K562 (cell line): ENCODE data around the gene USP24. TPM values are rescaled to one million over a fixed set of nuclear protein-coding genes. Genes with fewer than 3 reads are reported as not detected.

Experiments used
- CBFB ChIP-seq: sonication (generic); formaldehyde crosslinking; IDR thresholded peaks from 2 replicates; pipeline ENCODE4 v1.4.0; 2020; ENCODE audit warnings: mild to moderate bottlenecking, missing genetic modification reagents
- CSDE1 ChIP-seq, 2 experiments: fragments of 450-650 bp; IDR thresholded peaks; 2 replicates each; pipeline ENCODE4 v1.6.1; 2016; ENCODE audit warnings: mild to moderate bottlenecking in 1 of 2
- EHMT2 ChIP-seq: fragments of 450-650 bp; IDR thresholded peaks from 2 replicates; pipeline ENCODE4 v1.6.1; 2018; ENCODE audit warnings: antibody characterized with exemption
- ELF1 ChIP-seq: fragments of 200-800 bp; sonication (Bioruptor generic); IDR thresholded peaks from 2 replicates; pipeline ENCODE4 v1.6.1; 2016; ENCODE audit warnings: missing genetic modification characterization, missing compliant biosample characterization
- ERF ChIP-seq: fragments of 450-650 bp; formaldehyde crosslinking; IDR thresholded peaks from 2 replicates; pipeline ENCODE4 v1.4.0; 2020; ENCODE audit warnings: mild to moderate bottlenecking, mixed read lengths
- FOXP1 ChIP-seq: sonication (generic); formaldehyde crosslinking; IDR thresholded peaks from 2 replicates; pipeline ENCODE4 v1.8.0; 2022; ENCODE audit warnings: mild to moderate bottlenecking, missing genetic modification reagents
- HNRNPK ChIP-seq: fragments of 200-400 bp; formaldehyde crosslinking; IDR thresholded peaks from one replicate; pipeline ENCODE4 v1.6.1; 2018; ENCODE audit warnings: mild to moderate bottlenecking, low read depth, low read length; ENCODE audit not compliant: poor library complexity, severe bottlenecking
- KLF1 ChIP-seq: fragments of 450-650 bp; IDR thresholded peaks from 2 replicates; pipeline ENCODE4 v1.6.1; 2016; ENCODE audit warnings: missing genetic modification characterization, missing compliant biosample characterization
- KLF10 ChIP-seq: fragments of 250-450 bp; sonication (Bioruptor Pico); IDR thresholded peaks from 2 replicates; pipeline ENCODE4 v1.6.1; 2021; ENCODE audit warnings: matching md5 sums
- MTF1 ChIP-seq: fragments of 250-450 bp; sonication (Bioruptor Pico); IDR thresholded peaks from 2 replicates; pipeline ENCODE4 v1.9.0; 2021; ENCODE audit warnings: moderate library complexity, mild to moderate bottlenecking, inconsistent platforms, borderline replicate concordance
- NCOA4 ChIP-seq: fragments of 450-650 bp; IDR thresholded peaks from 2 replicates; pipeline ENCODE4 v1.6.1; 2018; ENCODE audit warnings: mild to moderate bottlenecking; ENCODE audit not compliant: partially characterized antibody
- NFIX ChIP-seq: fragments of 250-450 bp; sonication (Bioruptor Pico); IDR thresholded peaks from 2 replicates; pipeline ENCODE4 v1.4.0; 2020; ENCODE audit warnings: low read depth, mild to moderate bottlenecking, moderate library complexity
- PHB2 ChIP-seq: fragments of 450-650 bp; IDR thresholded peaks from 2 replicates; pipeline ENCODE4 v1.6.1; 2017; ENCODE audit warnings: low read depth
- POU5F1 ChIP-seq: fragments of 150-350 bp; IDR thresholded peaks from 2 replicates; pipeline ENCODE4 v1.6.1; 2014; ENCODE audit warnings: borderline replicate concordance, low read length, low read depth, mild to moderate bottlenecking; ENCODE audit not compliant: partially characterized antibody
- PYGO2 ChIP-seq: fragments of 450-650 bp; IDR thresholded peaks from 2 replicates; pipeline ENCODE4 v1.6.1; 2016; ENCODE audit warnings: mild to moderate bottlenecking, missing genetic modification characterization, moderate library complexity, missing compliant biosample characterization
- SIX5 ChIP-seq, 2 experiments: IDR thresholded peaks; 2 replicates each; pipeline ENCODE4 v1.6.1; 2011; ENCODE audit warnings: low read length in 2 of 2, borderline replicate concordance in 1 of 2, low read depth in 1 of 2, mild to moderate bottlenecking in 1 of 2, moderate library complexity in 1 of 2; ENCODE audit not compliant: insufficient read depth in 1 of 2
- SMAD4 ChIP-seq: fragments of 250-450 bp; sonication (Bioruptor Pico); conservative IDR thresholded peaks from 2 replicates; pipeline ENCODE4 v1.8.0; 2021; ENCODE audit warnings: inconsistent platforms, mild to moderate bottlenecking, moderate library complexity
- ZC3H8 ChIP-seq: fragments of 450-650 bp; IDR thresholded peaks from 2 replicates; pipeline ENCODE4 v1.6.1; 2017
- ZNF140 ChIP-seq: fragments of 250-450 bp; sonication (Bioruptor Pico); IDR thresholded peaks from 2 replicates; pipeline ENCODE4 v1.8.0; 2021; ENCODE audit warnings: moderate library complexity, mild to moderate bottlenecking, inconsistent platforms
- ZNF224 ChIP-seq: sonication (generic); formaldehyde crosslinking; IDR thresholded peaks from 2 replicates; pipeline ENCODE4 v1.8.0; 2022; ENCODE audit warnings: mild to moderate bottlenecking, missing genetic modification reagents
- ZNF24 ChIP-seq: fragments of 450-650 bp; IDR thresholded peaks from 2 replicates; pipeline ENCODE4 v1.6.1; 2016
- ZNF589 ChIP-seq: fragments of 200-800 bp; sonication (Bioruptor generic); IDR thresholded peaks from 2 replicates; pipeline ENCODE4 v1.6.1; 2016; ENCODE audit warnings: low read depth, missing genetic modification characterization, missing compliant biosample characterization
- ZNF592 ChIP-seq: fragments of 450-650 bp; IDR thresholded peaks from 2 replicates; pipeline ENCODE4 v1.6.1; 2017; ENCODE audit warnings: antibody characterized with exemption, mild to moderate bottlenecking
- ZNF778 ChIP-seq: fragments of 450-650 bp; formaldehyde crosslinking; IDR thresholded peaks from 2 replicates; pipeline ENCODE4 v1.4.0; 2020; ENCODE audit warnings: mild to moderate bottlenecking, moderate library complexity
- ZNF785 ChIP-seq: fragments of 250-450 bp; sonication (Bioruptor Pico); IDR thresholded peaks from 2 replicates; pipeline ENCODE4 v1.4.0; 2020; ENCODE audit warnings: mild to moderate bottlenecking
- ZZZ3 ChIP-seq: fragments of 450-650 bp; IDR thresholded peaks from 2 replicates; pipeline ENCODE4 v1.6.1; 2016; ENCODE audit warnings: antibody characterized with exemption, mild to moderate bottlenecking, moderate library complexity
- polyA plus RNA-seq, 8 experiments: library from polyadenylated mRNA; depleted of rRNA in 4 of 8; stranded (reverse) in 5 of 8; unstranded in 3 of 8; fragments of >200 nt; fragmentation: Nextera tagmentation in 2 of 8; fragmentation: Illumina TruSeq in 1 of 8; extraction: Ambion mirVana in 2 of 8; extraction: Trizol in 1 of 8; gene quantifications; 2 replicates each; pipeline versions ENCODE4 v1.2.1 to v1.2.3, GENCODE V29; 2011 to 2014; ENCODE audit warnings: inconsistent platforms in 1 of 8, missing spikeins in 1 of 8
- total RNA-seq, 7 experiments: library from RNA; depleted of rRNA in 6 of 7; stranded (reverse); fragments of >200 nt in 6 of 7; fragmentation: Illumina TruSeq in 2 of 7; extraction: Trizol in 2 of 7; gene quantifications; 2 replicates each; pipeline versions ENCODE4 v1.2.1 to v1.2.3, GENCODE V29; 2011 to 2021; ENCODE audit warnings: low replicate concordance in 1 of 7

USP24 gene
- total and polyA plus RNA-seq, 9 of the 15 experiments (the other 6 are each of a cell fraction or from before 2014, with no cell fraction given) = 7.7 to 62.6 (median 36.8) TPM

GRCh38 chr1:55204997-55205396 lies 10.2 kb downstream of the USP24 start (continued):
- TF ChIP-seq ZNF592 (peak; percentile 52; the same call in 1 of the 2 replicates), ZNF140 (CRISPR knock-in tag) (no peak), NCOA4 (no peak), ZNF778 (CRISPR knock-in tag) (no peak), PHB2 (no peak), PYGO2 (no peak), KLF10 (CRISPR knock-in tag) (no peak), ZNF589 (no peak), ERF (CRISPR knock-in tag) (no peak), ZNF24 (no peak), CSDE1 (IDR thresholded peaks at IDR 0.05) (no peak), POU5F1 (no peak), ELF1 (tag) (no peak), FOXP1 (CRISPR knock-in tag) (no peak), EHMT2 (peak; percentile 55; the same call in 1 of the 2 replicates), ZNF224 (CRISPR knock-in tag) (no peak), SIX5 (IDR thresholded peaks at IDR 0.05; ENCODE audit: borderline replicate concordance in 1 of 2, insufficient read depth in 1 of 2, low read depth in 1 of 2, low read length in 2 of 2) (no peak), KLF1 (no peak), ZNF785 (CRISPR knock-in tag) (no peak), CBFB (CRISPR knock-in tag) (no peak), NFIX (CRISPR knock-in tag) (no peak), SMAD4 (0 out of 2 replicates have a peak, but pooled peaks have one; percentile 17), HNRNPK (no peak), ZC3H8 (no peak), ZZZ3 (no peak), MTF1 (CRISPR knock-in tag) (no peak)
